ACHN (cell line): Measurements from ENCODE around the gene LILRA5.
"Not testable (repeated sequence)": the region's sequence is repeated elsewhere in the genome, so short reads cannot be mapped to it uniquely, and the experiment has no call there.

Experiments
- DNase-seq: peaks from one replicate; pipeline ENCODE4 v3.0.0-alpha.2; 2015
- in situ Hi-C: cut with HindIII; loops from 2 replicates; pipeline ENCODE4 v1.10.0; 2017; ENCODE audit warnings: low sequenced_read_pairs, low pct_ligation_motif_present, low pct_unique_long_range_greater_than_20kb

LILRA5 gene

DNA sequence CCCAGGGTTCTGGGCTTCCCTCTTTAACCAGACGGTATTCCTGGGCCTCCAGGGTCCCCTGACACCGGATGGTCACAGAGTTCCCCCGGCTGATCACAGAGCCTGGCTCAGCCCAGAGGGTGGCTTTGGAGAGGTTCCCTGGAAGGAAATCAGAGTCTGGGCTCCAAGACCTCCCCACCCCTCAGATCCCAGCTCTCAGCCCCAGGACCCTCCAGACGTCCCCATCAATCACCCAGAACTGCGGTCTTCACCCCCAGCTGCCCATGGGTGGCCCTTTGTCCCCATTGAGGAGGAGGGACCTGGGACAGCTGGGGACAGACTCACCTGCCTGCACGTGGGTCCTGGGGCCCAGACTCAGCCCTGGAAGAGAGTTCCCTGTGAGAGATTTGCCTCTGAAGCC lies 955 bp downstream of the LILRA5 start:
- DNase-seq: no peak
- in situ Hi-C loops: no loop called here

DNA sequence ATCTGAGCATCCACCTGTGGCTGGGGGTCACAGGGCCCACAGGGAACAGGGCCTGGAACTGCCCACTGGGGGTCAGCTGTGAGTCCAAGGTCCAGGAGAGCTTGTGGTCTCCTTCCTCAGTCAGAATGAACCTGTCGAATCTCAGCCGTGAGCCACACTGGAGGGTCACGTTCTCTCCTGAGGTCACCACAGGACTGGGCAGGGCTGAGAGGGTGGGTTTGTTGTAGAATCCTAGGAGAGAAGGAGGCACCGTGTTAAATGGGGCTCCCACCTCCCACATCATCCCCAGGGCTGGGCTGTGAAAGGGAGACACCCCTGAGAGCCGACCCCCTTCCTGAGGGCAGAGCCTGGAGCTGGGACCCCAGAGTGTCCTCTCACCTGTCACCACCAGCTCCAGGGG lies 1.5 kb downstream of the LILRA5 start:
- in situ Hi-C loops: no loop called here
- DNase-seq: no peak

DNA sequence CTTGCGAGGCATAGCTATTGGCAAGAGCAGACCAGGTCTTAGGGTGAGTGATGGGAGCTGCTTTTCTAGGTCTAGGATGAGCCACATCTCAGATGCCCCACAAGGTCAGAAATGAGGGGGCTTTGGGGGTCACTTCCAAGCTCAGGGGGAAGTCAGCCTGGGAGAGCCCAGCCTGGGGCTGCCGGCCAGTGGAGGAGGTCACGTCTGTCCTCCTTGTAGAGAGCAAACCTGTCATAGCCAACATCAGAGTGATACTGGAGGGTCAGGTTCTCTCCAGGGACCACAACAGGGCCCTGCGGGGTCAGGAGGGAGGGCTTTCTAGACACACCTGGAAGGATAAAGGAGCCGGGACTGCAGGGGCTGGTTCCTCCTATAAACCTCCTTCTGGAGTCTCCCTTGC lies 2.4 kb downstream of the LILRA5 start:
- no peak for DNase-seq
- in situ Hi-C loops: no loop called here

DNA sequence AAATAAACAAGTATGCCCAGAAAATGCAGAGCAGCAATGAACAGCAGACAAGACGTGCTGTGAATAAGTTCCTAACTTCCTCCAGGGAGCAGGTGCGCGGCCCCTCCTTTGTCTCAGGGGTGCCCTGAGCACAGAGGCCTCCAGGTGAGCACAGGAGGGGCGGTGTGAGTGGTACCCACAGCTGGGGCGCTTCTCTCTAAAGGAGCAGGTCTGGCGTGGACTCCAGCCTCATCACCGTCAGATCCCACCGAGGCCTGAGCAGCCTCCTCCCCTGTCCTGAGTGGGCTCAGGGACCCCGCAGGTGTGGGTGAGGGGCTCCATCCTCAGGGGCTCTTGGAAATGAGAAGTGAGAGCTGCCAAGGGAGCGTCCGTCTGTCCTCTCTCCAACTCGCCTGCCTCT lies 3.2 kb downstream of the LILRA5 start:
- no peak for DNase-seq
- in situ Hi-C loops: no loop called here

DNA sequence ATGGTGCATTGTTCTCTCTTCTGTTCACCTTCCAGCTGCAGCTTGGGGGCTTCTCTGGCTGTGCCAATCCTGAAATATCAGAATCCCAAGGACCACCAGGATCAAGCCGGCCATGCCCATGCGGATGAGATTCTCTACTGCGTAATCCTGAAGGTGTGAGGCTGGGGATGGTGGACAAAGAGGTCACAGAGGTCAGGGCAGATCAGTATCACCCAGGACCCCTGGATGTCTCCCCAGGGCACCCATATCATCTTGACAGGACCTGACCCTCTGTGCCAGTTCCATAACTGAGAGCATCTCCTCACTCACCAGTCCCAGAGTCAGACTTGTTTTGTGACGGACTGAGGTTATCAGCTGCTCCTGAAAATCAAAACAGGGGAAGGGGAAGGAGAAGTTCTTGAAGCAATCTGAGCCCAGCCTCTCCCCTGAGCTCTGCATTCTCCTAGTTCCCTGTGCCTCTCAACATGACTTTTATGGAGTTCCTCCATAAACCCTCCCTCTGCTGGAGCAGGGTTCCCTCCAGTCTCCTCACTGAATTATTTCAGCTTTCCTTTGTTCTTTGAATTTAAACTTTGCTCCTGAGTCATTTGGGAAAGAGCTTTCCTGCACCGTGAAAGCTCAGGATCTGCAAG lies 5.5 kb downstream of the LILRA5 start:
- in situ Hi-C loops: no loop called here
- no peak for DNase-seq

DNA sequence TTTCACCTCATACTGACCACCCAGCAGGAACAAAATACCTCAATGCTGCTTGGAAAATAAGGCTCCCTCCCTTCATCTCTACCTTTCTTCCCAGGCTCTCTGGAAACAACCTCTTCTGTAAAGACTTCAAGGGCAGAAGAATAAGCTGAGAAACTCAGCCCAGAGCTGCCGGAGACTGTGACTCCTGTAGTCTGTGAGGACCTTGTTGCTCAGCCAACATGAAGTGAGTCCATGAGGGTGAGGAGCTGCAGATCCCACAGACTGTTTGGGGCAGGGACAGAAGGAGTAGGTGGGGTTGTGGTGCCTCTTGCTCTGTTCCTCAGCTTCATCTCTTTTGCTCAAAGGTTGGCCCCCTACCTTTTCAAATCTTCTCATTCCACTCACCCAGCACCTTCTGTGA lies 7.8 kb downstream of the LILRA5 start:
- in situ Hi-C loops: no loop called here

DNA sequence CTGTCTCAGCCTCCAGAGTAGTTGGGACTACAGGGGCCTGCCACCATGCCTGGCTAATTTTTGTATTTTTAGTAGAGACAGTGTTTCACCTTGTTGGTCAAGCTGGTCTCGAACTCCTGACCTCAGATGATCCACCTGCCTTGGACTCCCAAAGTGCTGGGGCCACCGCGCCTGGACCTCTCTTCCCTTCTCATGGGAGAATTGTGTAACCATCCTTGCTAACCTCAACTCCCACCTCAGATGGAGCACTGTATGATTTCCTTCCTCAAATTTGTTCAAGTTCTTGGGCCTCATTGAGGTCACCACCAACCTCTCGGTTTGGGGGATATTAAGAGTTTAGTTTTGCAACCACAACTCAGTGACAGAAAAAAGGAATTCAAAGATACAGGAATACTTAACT lies 10.7 kb downstream of the LILRA5 start:
- in situ Hi-C loops: no loop called here
- DNase-seq: no peak

More for the DNA sequence above, 7.8 kb downstream of the LILRA5 start:
- no peak for DNase-seq

DNA sequence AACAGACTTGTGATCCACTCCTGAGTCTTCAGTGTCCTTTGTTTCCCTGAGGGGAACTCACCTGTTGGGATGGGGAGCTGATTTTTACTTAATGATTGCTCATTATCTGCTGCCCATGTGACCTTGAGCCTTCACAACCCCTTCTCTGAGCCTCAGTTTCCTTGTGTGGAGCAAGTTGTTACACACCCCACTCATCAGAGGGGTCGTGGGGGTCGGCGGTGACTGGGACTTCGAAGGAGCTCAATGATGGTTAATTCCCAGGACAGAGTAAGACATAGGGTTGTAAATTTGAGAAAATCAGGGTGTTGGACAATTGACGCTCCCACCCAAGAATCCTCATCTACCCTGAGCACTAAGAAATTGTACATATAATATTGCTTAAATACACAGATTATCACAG lies 13.5 kb downstream of the LILRA5 start:
- in situ Hi-C loops: no loop called here
- no peak for DNase-seq

DNA sequence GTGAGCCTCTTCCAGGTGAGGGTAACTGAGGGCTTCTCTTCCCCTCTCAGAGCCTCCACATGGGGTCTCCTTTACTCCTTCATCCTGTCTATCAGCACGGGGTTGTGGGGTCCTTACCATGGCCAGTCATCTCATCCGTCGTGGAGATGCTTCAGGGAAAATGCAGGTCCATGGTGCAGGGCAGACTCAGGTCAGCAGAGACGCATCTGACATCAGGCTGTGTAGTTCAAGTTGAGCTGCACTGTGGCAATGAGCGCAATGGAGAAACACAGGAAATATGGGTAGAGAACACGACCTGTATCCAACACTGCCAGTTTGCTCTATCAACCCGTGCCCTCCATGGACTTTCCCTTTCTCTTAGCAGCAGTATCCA lies 13.9 kb downstream of the LILRA5 start:
- in situ Hi-C loops: no loop called here
- DNase-seq: no peak

DNA sequence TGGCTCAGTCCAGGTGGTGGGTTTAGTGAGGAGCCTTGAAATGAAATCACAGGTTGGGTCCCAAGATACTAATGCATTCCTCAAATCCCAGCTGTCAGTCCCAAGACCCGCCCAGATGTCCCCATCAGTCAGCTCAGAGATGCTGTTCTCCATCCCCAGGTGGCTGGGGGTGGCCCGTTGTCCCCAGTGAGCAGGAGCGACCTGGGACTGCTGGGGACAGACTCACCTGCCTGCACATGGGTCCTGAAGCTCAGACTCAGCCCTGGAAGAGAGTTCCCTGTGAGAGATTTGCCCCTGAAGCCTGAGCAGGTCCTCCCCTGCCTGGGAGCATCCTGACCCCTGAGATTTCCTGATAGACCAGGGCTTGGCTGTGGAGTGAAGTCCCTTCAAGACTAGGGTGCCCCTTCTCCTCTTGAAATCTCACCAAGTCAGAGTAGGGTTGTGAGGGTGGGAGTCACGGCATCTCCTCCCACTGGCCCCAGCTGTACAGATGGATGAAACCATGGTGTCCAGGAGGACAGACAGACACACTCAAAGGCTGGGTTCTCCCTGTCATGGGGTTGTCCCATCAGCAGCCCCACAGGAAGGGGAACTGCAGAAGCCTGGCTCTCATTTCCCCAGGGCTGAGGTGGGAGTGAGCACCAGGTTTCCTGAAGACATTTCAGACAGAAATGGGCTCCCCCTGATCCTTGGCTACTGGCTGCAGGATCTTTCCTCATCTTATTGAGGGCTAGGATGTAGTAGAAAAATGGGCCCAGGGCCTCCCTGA lies 14.4 kb downstream of the LILRA5 start:
- in situ Hi-C loops: no loop called here
- DNase-seq: no peak

DNA sequence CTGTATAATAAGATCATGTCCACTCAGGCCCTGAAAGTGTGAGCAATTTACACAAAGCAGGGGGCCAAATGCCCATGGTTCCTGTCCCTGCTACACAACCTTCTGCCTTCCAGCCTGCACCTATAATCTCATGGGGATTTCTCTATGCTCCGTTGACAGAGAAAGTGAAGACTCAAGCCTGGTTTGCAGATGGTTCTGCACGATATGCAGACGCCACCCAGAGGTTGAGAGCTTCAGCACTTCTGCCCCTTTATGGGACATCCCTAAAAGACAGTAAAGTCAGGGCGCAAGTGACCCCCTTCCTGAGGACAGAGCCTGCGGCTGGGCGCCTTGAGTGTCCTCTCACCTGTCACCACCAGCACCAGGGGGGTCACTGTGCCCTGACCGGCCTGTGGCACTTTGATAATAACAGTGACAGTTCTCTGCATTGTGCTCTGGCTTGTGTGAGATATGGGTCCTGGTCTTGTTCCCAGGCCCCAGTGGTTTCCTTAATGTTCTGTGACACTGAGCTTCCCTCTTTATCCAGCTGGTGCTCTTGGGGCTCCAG lies 15.1 kb downstream of the LILRA5 start:
- in situ Hi-C loops: no loop called here
- no peak for DNase-seq

DNA sequence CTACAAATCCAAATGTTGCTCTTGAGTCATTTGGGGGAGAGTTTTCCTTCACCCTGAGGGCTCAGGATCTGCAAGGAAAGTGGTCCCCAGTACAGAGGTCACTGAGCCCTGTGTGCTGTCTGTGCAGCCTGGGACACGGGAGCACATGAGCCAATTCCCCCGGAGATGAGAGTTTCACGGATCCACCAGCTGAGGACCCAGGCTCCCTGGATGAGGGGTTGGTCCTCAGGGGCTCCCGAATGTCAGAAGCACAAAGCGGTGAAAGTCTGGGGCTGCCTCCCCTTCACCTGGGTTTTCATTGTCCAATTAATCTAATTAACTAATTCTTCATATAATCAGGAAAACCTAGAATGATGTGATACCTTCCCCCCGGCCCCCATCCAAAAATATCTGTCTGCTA lies 18.4 kb downstream of the LILRA5 start:
- in situ Hi-C loops: no loop called here
- DNase-seq: no peak

DNA sequence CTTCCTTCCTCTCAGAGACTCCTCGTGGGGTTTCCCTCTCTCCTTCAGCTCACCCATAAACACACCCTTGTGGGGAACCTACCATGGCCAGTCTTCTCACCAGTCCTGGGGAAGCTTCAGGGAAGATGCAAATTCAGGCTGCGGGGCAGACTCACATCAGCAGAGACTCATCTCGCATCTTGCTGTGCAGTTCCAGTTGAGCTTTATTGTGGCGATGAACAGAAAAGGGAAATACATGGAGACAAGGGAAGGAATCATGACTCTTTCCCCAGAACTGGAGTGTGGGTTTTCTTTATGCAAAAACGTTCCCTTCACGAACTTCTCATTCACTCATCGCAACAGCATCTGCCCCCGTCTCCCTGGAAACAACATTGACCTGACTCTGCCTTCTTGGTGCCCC lies 23.8 kb downstream of the LILRA5 start:
- in situ Hi-C loops, DNase-seq: not testable (repeated sequence)

DNA sequence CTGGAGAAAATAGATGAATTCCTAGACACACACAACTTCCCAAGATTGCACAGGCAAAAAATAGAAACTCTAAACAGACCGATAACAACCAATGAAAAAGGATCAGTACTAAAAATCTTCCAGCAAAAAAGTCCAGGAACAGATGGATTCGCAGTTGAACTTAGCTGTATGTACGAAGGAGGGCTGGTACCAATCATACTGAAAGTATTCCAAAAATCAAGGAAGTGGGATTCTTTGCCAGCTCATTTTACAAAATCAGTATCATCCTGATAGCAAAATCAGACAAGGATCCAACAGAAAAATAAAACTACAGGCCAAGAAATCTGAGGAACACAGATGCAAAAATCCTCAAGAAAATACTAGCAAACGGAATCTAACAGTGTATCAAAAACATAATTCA lies 25.5 kb downstream of the LILRA5 start:
- in situ Hi-C loops: no loop called here
- DNase-seq: no peak

DNA sequence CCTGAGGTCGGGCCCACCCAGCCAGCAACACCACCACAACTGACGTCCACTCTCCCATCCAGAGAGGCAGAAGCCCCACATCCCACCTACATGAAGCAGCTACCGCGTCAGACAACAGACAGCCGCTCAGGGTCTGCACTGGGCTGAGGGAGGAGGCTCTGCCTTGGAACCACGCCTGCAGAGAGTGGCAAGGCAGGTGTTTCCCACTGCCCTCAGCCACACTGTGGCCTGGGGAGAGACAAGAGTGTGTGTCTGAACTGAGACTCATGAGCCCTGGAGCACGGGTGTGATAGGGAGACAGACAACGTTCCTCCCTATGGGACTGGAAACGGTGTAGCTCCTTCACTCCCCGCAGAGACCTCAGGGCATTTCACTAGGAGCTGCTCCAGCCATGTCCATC lies 26.7 kb downstream of the LILRA5 start:
- DNase-seq, in situ Hi-C loops: not testable (repeated sequence)

DNA sequence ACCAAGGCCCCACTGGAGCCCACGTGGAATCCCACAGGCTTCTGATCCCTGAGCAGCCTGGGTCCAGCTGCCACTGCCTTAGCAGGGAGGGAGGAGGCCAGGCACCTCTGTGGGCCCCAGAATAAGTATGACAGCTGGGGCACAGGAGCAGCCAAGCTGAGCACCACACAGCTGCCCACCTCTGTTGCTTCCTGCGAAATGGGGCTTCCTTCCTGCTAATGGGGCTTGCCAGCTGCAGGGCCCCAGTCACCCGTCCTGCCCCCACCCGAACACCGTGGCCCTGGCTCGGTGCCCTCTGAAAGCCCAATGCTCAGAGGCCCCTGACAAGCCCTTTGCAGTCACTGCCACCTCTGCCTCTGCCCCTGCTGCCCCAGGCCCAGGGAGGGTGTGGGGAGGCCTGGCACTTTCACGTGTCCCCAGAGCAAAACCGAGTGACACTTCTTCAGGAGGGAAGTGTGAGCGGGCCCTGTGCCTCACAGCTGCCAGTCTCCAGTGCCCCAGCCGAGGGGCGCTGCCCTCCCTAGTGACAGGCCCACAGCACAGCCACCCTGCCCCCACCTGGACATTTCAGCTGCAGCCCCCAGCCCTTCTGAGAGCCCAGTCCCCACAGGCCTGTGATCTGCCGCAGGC lies 27.4 kb downstream of the LILRA5 start:
- DNase-seq, in situ Hi-C loops: not testable (repeated sequence)

DNA sequence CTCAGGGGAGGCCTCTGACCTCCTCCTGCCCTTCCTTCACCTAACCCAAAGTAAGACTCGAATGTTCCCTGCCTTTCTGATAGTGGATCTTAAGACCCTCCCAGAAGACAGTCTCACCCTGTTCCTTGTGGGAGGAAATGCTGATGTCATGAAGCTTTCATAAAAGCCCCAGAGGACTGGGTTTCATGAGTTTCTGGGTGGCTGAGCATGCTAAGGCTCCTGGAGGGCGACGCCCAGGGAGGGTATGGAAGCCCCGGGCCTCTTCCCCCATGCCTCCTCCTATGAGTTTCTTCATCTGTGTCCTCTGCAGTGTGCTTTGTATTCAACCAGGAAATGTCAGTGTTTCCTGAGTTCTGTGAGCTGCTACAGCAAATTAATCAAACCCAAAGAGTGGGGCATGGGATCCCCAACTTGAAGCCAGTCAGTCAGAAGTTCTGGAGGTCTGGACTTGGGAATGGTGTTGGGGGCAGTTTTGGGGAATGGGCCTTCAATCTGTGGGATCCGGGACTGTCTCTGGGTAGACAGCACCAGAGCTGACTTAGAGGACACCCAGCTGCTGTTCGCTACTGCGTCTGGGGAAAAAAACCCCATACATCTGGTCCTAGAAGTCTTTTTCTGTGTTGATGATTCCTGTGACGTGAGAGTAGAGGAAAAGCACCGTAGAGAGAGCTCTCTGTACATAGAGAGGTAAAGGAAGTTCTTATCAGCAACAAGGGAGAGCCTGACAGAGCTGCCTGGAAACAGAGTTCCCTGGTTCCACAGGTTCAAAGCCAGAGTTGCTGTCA lies 30.1 kb downstream of the LILRA5 start:
- DNase-seq: no peak
- in situ Hi-C loops: no loop called here

DNA sequence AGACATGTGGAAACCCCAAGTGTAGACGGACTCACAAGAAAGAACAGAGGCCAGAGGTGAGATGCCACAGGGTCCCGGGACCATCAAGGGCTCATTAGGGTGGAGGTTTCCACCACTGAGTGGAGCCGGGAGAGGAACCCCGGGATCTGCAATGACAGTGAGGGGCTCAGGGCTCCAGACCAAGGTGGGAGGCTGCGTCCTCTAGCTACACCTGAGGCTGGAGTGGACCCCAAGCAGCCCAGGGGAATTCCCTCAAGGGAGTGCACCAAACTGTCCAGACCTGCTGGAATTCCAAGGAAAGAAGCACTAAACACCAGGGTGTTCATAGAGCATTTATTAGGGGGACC lies 31.3 kb downstream of the LILRA5 start:
- in situ Hi-C loops, DNase-seq: not testable (repeated sequence)
